Activated naive CD4-positive, alpha-beta T cell treated with anti-CD3 and anti-CD28 coated beads, Interleukin-2, amount 10 ng/mL, durations not matched to agents 7 days and 5 days (primary cell): ENCODE results near the gene PARD3B.

Experiments
- CTCF ChIA-PET: fragments of 350-600 bp; sonication (Branson Sonifier 250); formaldehyde crosslinking; loops from one replicate; lab custom pipeline; 2021; ENCODE audit warnings: antibody characterized with exemption; lab: Charles Lee
- DNase-seq: peaks from one replicate; pipeline ENCODE4 v3.0.0-alpha.2; 2020
- H3K27ac Mint-ChIP-seq: one replicate; pipeline ENCODE4 v1.8.0; 2021; ENCODE audit warnings: mild to moderate bottlenecking, moderate library complexity, mixed read lengths
- H3K27me3 Mint-ChIP-seq: one replicate; pipeline ENCODE4 v1.8.0; 2021; ENCODE audit warnings: mild to moderate bottlenecking, mixed read lengths
- H3K36me3 Mint-ChIP-seq: one replicate; pipeline ENCODE4 v1.8.0; 2021; ENCODE audit warnings: mixed read lengths
- H3K4me1 Mint-ChIP-seq: one replicate; pipeline ENCODE4 v1.8.0; 2021; ENCODE audit warnings: mixed read lengths
- H3K4me3 Mint-ChIP-seq: one replicate; pipeline ENCODE4 v1.8.0; 2021; ENCODE audit warnings: mild to moderate bottlenecking, moderate library complexity, mixed read lengths
- H3K9me3 Mint-ChIP-seq: one replicate; pipeline ENCODE4 v1.8.0; 2021; ENCODE audit warnings: mixed read lengths

Gene PARD3B

GRCh38 chr2:205017381-205017780 is 472.1 kb downstream of the PARD3B start:
- CTCF ChIA-PET: no interaction called here
- Mint-ChIP-seq H3K27me3 (no peaks in the 10 kb centered on the region), H3K9me3 (peaks cover 26% of the 10 kb centered on the region), H3K36me3 (peaks cover 24% of the 10 kb centered on the region), H3K27ac (no peak overlapping the region), H3K4me3 (no peak overlapping the region), H3K4me1 (no peaks in the 10 kb centered on the region)
- DNase-seq: no peak

- Mint-ChIP-seq H3K4me3 (no peak overlapping the region), H3K9me3 (peaks cover 25% of the 10 kb centered on the region), H3K36me3 (peaks cover 24% of the 10 kb centered on the region), H3K27ac (no peak overlapping the region), H3K4me1 (no peaks in the 10 kb centered on the region), H3K27me3 (no peaks in the 10 kb centered on the region)
- DNase-seq: no peak
- CTCF ChIA-PET: no interaction called here
Observed at GRCh38 chr2:205017912-205018311, 472.6 kb downstream of the PARD3B start.

- Mint-ChIP-seq H3K4me3 (no peak overlapping the region), H3K27ac (no peak overlapping the region), H3K27me3 (no peaks in the 10 kb centered on the region), H3K4me1 (peaks cover 10% of the 10 kb centered on the region), H3K36me3 (peaks cover 19% of the 10 kb centered on the region), H3K9me3 (peaks cover 21% of the 10 kb centered on the region)
- CTCF ChIA-PET: no interaction called here
- DNase-seq: no peak
Observed at GRCh38 chr2:205020673-205021072, 475.4 kb downstream of the PARD3B start.

- peaks cover 24% of the 10 kb centered on the region for H3K36me3 Mint-ChIP-seq
- H3K27ac Mint-ChIP-seq: no peak overlapping the region
- CTCF ChIA-PET: no interaction called here
- H3K4me3 Mint-ChIP-seq: no peak overlapping the region
- H3K27me3 Mint-ChIP-seq: no peaks in the 10 kb centered on the region
- DNase-seq: no peak
- H3K4me1 Mint-ChIP-seq: peaks cover 19% of the 10 kb centered on the region
- peaks cover 17% of the 10 kb centered on the region for H3K9me3 Mint-ChIP-seq
Observed at GRCh38 chr2:205022841-205023240, 477.6 kb downstream of the PARD3B start.

GRCh38 chr2:205024822-205025518 is 479.7 kb downstream of the PARD3B start:
- Mint-ChIP-seq H3K36me3 (peaks cover 25% of the 10 kb centered on the region), H3K4me3 (no peak overlapping the region), H3K9me3 (peaks cover 14% of the 10 kb centered on the region), H3K4me1 (peaks cover 35% of the 10 kb centered on the region), H3K27me3 (no peaks in the 10 kb centered on the region), H3K27ac (no peak overlapping the region)
- peak; percentile 22 for DNase-seq
- CTCF ChIA-PET: no interaction called here

GRCh38 chr2:205025580-205026240 is 480.4 kb downstream of the PARD3B start:
- Mint-ChIP-seq H3K4me3 (no peak overlapping the region), H3K27me3 (no peaks in the 10 kb centered on the region), H3K9me3 (peaks cover 10% of the 10 kb centered on the region), H3K36me3 (peaks cover 21% of the 10 kb centered on the region), H3K4me1 (peaks cover 38% of the 10 kb centered on the region), H3K27ac (no peak overlapping the region)
- no peak for DNase-seq
- CTCF ChIA-PET: no interaction called here

- Mint-ChIP-seq H3K36me3 (peaks cover 29% of the 10 kb centered on the region), H3K4me1 (peaks cover 53% of the 10 kb centered on the region), H3K27me3 (no peaks in the 10 kb centered on the region), H3K9me3 (peaks cover 14% of the 10 kb centered on the region), H3K4me3 (no peak overlapping the region), H3K27ac (no peak overlapping the region)
- no peak for DNase-seq
- CTCF ChIA-PET: no interaction called here
Observed at GRCh38 chr2:205030695-205031094, 485.4 kb downstream of the PARD3B start.

- CTCF ChIA-PET: no interaction called here
Observed at GRCh38 chr2:205032093-205032551, 486.8 kb downstream of the PARD3B start.

GRCh38 chr2:205033431-205033830 is 488.2 kb downstream of the PARD3B start:
- H3K27ac Mint-ChIP-seq: no peak overlapping the region
- peaks cover 43% of the 10 kb centered on the region for H3K4me1 Mint-ChIP-seq
- peaks cover 12% of the 10 kb centered on the region for H3K9me3 Mint-ChIP-seq
- H3K4me3 Mint-ChIP-seq: no peak overlapping the region
- no peak for DNase-seq
- peaks cover 20% of the 10 kb centered on the region for H3K36me3 Mint-ChIP-seq
- no peaks in the 10 kb centered on the region for H3K27me3 Mint-ChIP-seq
- CTCF ChIA-PET: no interaction called here

More at GRCh38 chr2:205032093-205032551, 486.8 kb downstream of the PARD3B start:
- no peak for DNase-seq
- no peaks in the 10 kb centered on the region for H3K27me3 Mint-ChIP-seq
- peaks cover 24% of the 10 kb centered on the region for H3K36me3 Mint-ChIP-seq
- no peak overlapping the region for H3K4me3 Mint-ChIP-seq
- H3K27ac Mint-ChIP-seq: no peak overlapping the region
- H3K9me3 Mint-ChIP-seq: peaks cover 12% of the 10 kb centered on the region
- peaks cover 45% of the 10 kb centered on the region for H3K4me1 Mint-ChIP-seq

GRCh38 chr2:205034034-205034433 is 488.8 kb downstream of the PARD3B start:
- peak; percentile 28 for DNase-seq
- Mint-ChIP-seq H3K27me3 (no peaks in the 10 kb centered on the region), H3K27ac (no peak overlapping the region), H3K4me3 (no peak overlapping the region), H3K4me1 (peaks cover 37% of the 10 kb centered on the region), H3K36me3 (peaks cover 21% of the 10 kb centered on the region), H3K9me3 (peaks cover 12% of the 10 kb centered on the region)
- CTCF ChIA-PET: no interaction called here

GRCh38 chr2:205040323-205040722 is 495.0 kb downstream of the PARD3B start:
- Mint-ChIP-seq H3K4me1 (peaks cover 5% of the 10 kb centered on the region), H3K9me3 (peaks cover 6% of the 10 kb centered on the region), H3K4me3 (no peak overlapping the region), H3K27me3 (no peaks in the 10 kb centered on the region), H3K27ac (no peak overlapping the region), H3K36me3 (peaks cover 14% of the 10 kb centered on the region)
- CTCF ChIA-PET: no interaction called here
- no peak for DNase-seq

GRCh38 chr2:205041472-205042130 is 496.3 kb downstream of the PARD3B start:
- peaks cover 14% of the 10 kb centered on the region for H3K36me3 Mint-ChIP-seq
- peaks cover 3% of the 10 kb centered on the region for H3K4me1 Mint-ChIP-seq
- peaks cover 8% of the 10 kb centered on the region for H3K9me3 Mint-ChIP-seq
- H3K27me3 Mint-ChIP-seq: no peaks in the 10 kb centered on the region
- CTCF ChIA-PET: no interaction called here
- H3K27ac Mint-ChIP-seq: peak overlapping the region; percentile 3
- no peak overlapping the region for H3K4me3 Mint-ChIP-seq
- DNase-seq: no peak

GRCh38 chr2:205043285-205043684 is 498.0 kb downstream of the PARD3B start:
- H3K9me3 Mint-ChIP-seq: peaks cover 16% of the 10 kb centered on the region

GRCh38 chr2:205045706-205046105 is 500.4 kb downstream of the PARD3B start:
- CTCF ChIA-PET: no interaction called here

More at GRCh38 chr2:205043285-205043684, 498.0 kb downstream of the PARD3B start:
- CTCF ChIA-PET: no interaction called here
- H3K27ac Mint-ChIP-seq: no peak overlapping the region
- peaks cover 18% of the 10 kb centered on the region for H3K36me3 Mint-ChIP-seq
- no peaks in the 10 kb centered on the region for H3K27me3 Mint-ChIP-seq
- peaks cover 3% of the 10 kb centered on the region for H3K4me1 Mint-ChIP-seq
- no peak for DNase-seq
- no peak overlapping the region for H3K4me3 Mint-ChIP-seq

More at GRCh38 chr2:205045706-205046105, 500.4 kb downstream of the PARD3B start:
- Mint-ChIP-seq H3K4me1 (peaks cover 2% of the 10 kb centered on the region), H3K27me3 (no peaks in the 10 kb centered on the region), H3K9me3 (peaks cover 31% of the 10 kb centered on the region), H3K4me3 (no peak overlapping the region), H3K27ac (no peak overlapping the region), H3K36me3 (peaks cover 28% of the 10 kb centered on the region)
- no peak for DNase-seq
